ENCODE results near the gene TRAF1. TPM values are rescaled to one million over a fixed set of nuclear protein-coding genes. Genes with fewer than 3 reads are reported as not detected.

Gene TRAF1
- total RNA-seq, 1 donor from 2014 or later = 7.1 TPM

- Mint-ChIP-seq H3K4me3 (ENCODE audit: unreplicated experiment) (no peak overlapping the region), H3K4me1 (ENCODE audit: unreplicated experiment) (peaks cover 43% of the 10 kb centered on the region), H3K9me3 (ENCODE audit: unreplicated experiment) (peaks cover 4% of the 10 kb centered on the region), H3K27me3 (ENCODE audit: unreplicated experiment) (no peaks in the 10 kb centered on the region), H3K36me3 (ENCODE audit: unreplicated experiment) (peaks cover 19% of the 10 kb centered on the region), H3K27ac (ENCODE audit: unreplicated experiment) (peak overlapping the region; percentile 35)
- TF ChIP-seq CTCF (IDR thresholded peaks at IDR 0.05) = no peak
- DNase-seq (ENCODE audit: extremely low spot score, unreplicated experiment) = no peak
These were observed 13.5 kb downstream of the TRAF1 start for GRCh38 chr9:120912958-120913646.

- Mint-ChIP-seq H3K4me1 (ENCODE audit: unreplicated experiment) (peaks cover 26% of the 10 kb centered on the region), H3K4me3 (ENCODE audit: unreplicated experiment) (no peak overlapping the region), H3K36me3 (ENCODE audit: unreplicated experiment) (peaks cover 15% of the 10 kb centered on the region), H3K9me3 (ENCODE audit: unreplicated experiment) (no peaks in the 10 kb centered on the region), H3K27ac (ENCODE audit: unreplicated experiment) (no peak overlapping the region), H3K27me3 (ENCODE audit: unreplicated experiment) (no peaks in the 10 kb centered on the region)
- TF ChIP-seq CTCF (IDR thresholded peaks at IDR 0.05) = no peak
- no peak for DNase-seq (ENCODE audit: extremely low spot score, unreplicated experiment)
These were observed 15.2 kb downstream of the TRAF1 start for GRCh38 chr9:120911295-120911837.

GRCh38 chr9:120910643-120911042, 16.0 kb downstream of the TRAF1 start:
- no peak overlapping the region for H3K4me3 Mint-ChIP-seq (ENCODE audit: unreplicated experiment)
- DNase-seq (ENCODE audit: extremely low spot score, unreplicated experiment) = no peak
- H3K36me3 Mint-ChIP-seq (ENCODE audit: unreplicated experiment) = peaks cover 15% of the 10 kb centered on the region
- no peaks in the 10 kb centered on the region for H3K27me3 Mint-ChIP-seq (ENCODE audit: unreplicated experiment)
- peaks cover 20% of the 10 kb centered on the region for H3K4me1 Mint-ChIP-seq (ENCODE audit: unreplicated experiment)
- no peak for TF ChIP-seq CTCF (IDR thresholded peaks at IDR 0.05)
- H3K27ac Mint-ChIP-seq (ENCODE audit: unreplicated experiment) = peak overlapping the region; percentile 23
- no peaks in the 10 kb centered on the region for H3K9me3 Mint-ChIP-seq (ENCODE audit: unreplicated experiment)

GRCh38 chr9:120909904-120910303, 16.7 kb downstream of the TRAF1 start:
- Mint-ChIP-seq H3K4me3 (ENCODE audit: unreplicated experiment) (no peak overlapping the region), H3K4me1 (ENCODE audit: unreplicated experiment) (peaks cover 17% of the 10 kb centered on the region), H3K36me3 (ENCODE audit: unreplicated experiment) (peaks cover 16% of the 10 kb centered on the region), H3K9me3 (ENCODE audit: unreplicated experiment) (no peaks in the 10 kb centered on the region), H3K27ac (ENCODE audit: unreplicated experiment) (no peak overlapping the region), H3K27me3 (ENCODE audit: unreplicated experiment) (no peaks in the 10 kb centered on the region)
- DNase-seq (ENCODE audit: extremely low spot score, unreplicated experiment) = no peak
- TF ChIP-seq CTCF (IDR thresholded peaks at IDR 0.05) = no peak

GRCh38 chr9:120905315-120906164, 21.1 kb downstream of the TRAF1 start:
- H3K27me3 Mint-ChIP-seq (ENCODE audit: unreplicated experiment) = no peaks in the 10 kb centered on the region
- TF ChIP-seq CTCF (IDR thresholded peaks at IDR 0.05) = no peak
- no peak overlapping the region for H3K27ac Mint-ChIP-seq (ENCODE audit: unreplicated experiment)
- H3K4me3 Mint-ChIP-seq (ENCODE audit: unreplicated experiment) = no peak overlapping the region
- peaks cover 12% of the 10 kb centered on the region for H3K36me3 Mint-ChIP-seq (ENCODE audit: unreplicated experiment)
- no peaks in the 10 kb centered on the region for H3K9me3 Mint-ChIP-seq (ENCODE audit: unreplicated experiment)
- DNase-seq (ENCODE audit: extremely low spot score, unreplicated experiment) = no peak
- H3K4me1 Mint-ChIP-seq (ENCODE audit: unreplicated experiment) = peaks cover 9% of the 10 kb centered on the region

Measured in osteocyte (in vitro differentiated cells).